ENCODE results near the gene EFCAB11. TPM values are rescaled to one million over a fixed set of nuclear protein-coding genes. Genes with fewer than 3 reads are reported as not detected.
A peak's percentile ranks its signal among the peaks of the same experiment; 100 is the strongest.

The EFCAB11 gene
- total RNA-seq, 5 donors from 2014 or later (not counting 1 experiment from before 2014, with no cell fraction given): 1.1 to 2.4 (median 1.5) TPM

DNA sequence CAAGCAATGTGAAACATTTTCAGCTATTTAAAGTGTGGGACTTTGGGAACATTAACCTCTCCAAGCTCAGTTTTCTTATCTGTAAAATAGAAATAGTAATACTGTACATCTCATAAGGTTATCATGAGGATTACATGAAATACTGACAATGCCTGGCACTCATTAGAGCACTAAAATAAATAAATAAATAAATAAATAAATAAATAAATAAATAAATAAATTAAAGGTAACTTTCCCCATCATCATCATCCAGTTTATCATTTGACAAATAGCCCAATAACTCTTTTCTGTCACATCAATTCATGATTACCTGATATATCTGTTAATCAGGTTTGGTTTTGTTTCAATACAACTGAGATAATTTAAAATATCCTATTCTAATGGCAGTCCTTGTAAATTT, 48.5 kb downstream of the EFCAB11 start:
- H3K9me3 ChIP-seq: no peaks in the 10 kb centered on the region
- CTCF ChIA-PET: interaction anchor here (0.5 to 1.2 kb wide), 2 partner anchors 7 to 884 kb away, joined by 3 read pairs; no protein-coding TSS in a partner anchor
- POLR2A ChIA-PET: no interaction called here
- Mint-ChIP-seq H3K36me3 (no peaks in the 10 kb centered on the region), H3K9me3 (no peaks in the 10 kb centered on the region), H3K27ac (no peak overlapping the region), H3K27me3 (peaks cover 0 to 28% of the 10 kb centered on the region in 2 donors), H3K4me1 (peaks cover 9 to 21% (median 17%) of the 10 kb centered on the region in 3 donors), H3K4me3 (no peak overlapping the region)
- ATAC-seq (replicated peaks in 1 of 4): no peak
- no peak for DNase-seq
- peaks cover 0 to 6% of the 10 kb centered on the region in 2 experiments for H3K4me1 ChIP-seq (ENCODE audit: control insufficient read depth in 1 of 2, extremely low read depth in 1 of 2, insufficient read depth in 2 of 2, low read length in 2 of 2)
- no peak overlapping the region for H3K27ac ChIP-seq (ENCODE audit: low read length)
- H3K4me3 ChIP-seq (ENCODE audit: control insufficient read depth in 1 of 2, extremely low read depth in 1 of 2, low read length in 1 of 2): no peak overlapping the region
- no peaks in the 10 kb centered on the region for H3K36me3 ChIP-seq (ENCODE audit: control insufficient read depth in 2 of 2, extremely low read depth in 1 of 2, insufficient read depth in 1 of 2, low read length in 1 of 2)
- H3K27me3 ChIP-seq (replicated peaks in 1 of 2; ENCODE audit: control insufficient read depth in 2 of 2, extremely low read depth in 1 of 2, insufficient read depth in 2 of 2, low read length in 1 of 2): no peaks in the 10 kb centered on the region

DNA sequence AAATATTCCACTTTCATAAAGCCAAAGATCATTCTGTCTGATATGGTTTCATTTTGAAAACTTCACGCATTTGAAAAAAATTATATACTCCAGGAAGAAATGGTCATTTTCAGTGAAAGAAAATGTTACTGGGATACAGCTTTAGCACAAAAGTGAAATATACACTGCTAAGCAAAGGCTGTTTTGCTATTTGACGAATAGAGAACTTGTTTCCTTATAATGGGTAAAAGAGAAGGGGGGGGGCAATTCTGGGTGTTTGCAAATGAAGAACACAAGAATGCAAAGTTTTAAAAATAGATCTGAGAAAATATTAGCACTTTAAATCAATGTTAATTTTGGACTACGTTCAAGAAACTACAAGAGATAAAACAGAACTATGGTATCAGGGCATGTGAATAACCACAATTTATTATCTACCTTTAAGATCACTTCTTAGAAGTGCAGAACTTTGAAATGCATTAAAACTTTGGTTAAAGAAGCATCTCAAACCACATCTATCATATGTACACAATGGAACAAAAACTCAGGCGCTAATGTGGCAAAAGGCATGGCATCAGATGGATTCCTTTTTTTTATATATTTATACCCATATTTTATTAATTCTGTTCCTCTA, 51.1 kb downstream of the EFCAB11 start:
- WGBS (ENCODE audit: insufficient coverage): 0% methylated on average over 1 of the region's 4 CpGs
- peak in 1 of 35 experiments; percentile 10 for DNase-seq

GRCh38 chr14:89902881-89903280, 51.6 kb downstream of the EFCAB11 start:
- CTCF ChIA-PET: interaction anchor here (0.6 to 0.9 kb wide), 2 partner anchors 12 to 1241 kb away, joined by 3 to 5 read pairs; no protein-coding TSS in a partner anchor
- WGBS (ENCODE audit: insufficient coverage): no CpG with 5 or more reads among the region's 4 CpGs
- no peak overlapping the region for H3K27ac Mint-ChIP-seq

More for the DNA sequence above, 51.1 kb downstream of the EFCAB11 start:
- H3K27ac Mint-ChIP-seq: no peak overlapping the region
- H3K9me3 Mint-ChIP-seq: no peaks in the 10 kb centered on the region
- Histone ChIP-seq H3K27ac (ENCODE audit: low read length) (no peak overlapping the region), H3K27me3 (replicated peaks in 1 of 2; ENCODE audit: control insufficient read depth in 2 of 2, extremely low read depth in 1 of 2, insufficient read depth in 2 of 2, low read length in 1 of 2) (no peaks in the 10 kb centered on the region), H3K4me1 (ENCODE audit: control insufficient read depth in 1 of 2, extremely low read depth in 1 of 2, insufficient read depth in 2 of 2, low read length in 2 of 2) (peaks cover 0 to 6% of the 10 kb centered on the region in 2 experiments), H3K9me3 (no peaks in the 10 kb centered on the region), H3K36me3 (ENCODE audit: control insufficient read depth in 2 of 2, extremely low read depth in 1 of 2, insufficient read depth in 1 of 2, low read length in 1 of 2) (no peaks in the 10 kb centered on the region), H3K4me3 (ENCODE audit: control insufficient read depth in 1 of 2, extremely low read depth in 1 of 2, low read length in 1 of 2) (no peak overlapping the region)
- POLR2A ChIA-PET: no interaction called here
- ATAC-seq (replicated peaks in 1 of 4): peak in 3 of 4 experiments; percentile 40 to 63 (median 61)
- no peaks in the 10 kb centered on the region for H3K36me3 Mint-ChIP-seq
- CTCF ChIA-PET: interaction anchor here in 1 of 2 donors (0.9 kb wide), 1 partner anchor 12 kb away, joined by 3 read pairs; no protein-coding TSS in a partner anchor
- peaks cover 0 to 21% of the 10 kb centered on the region in 2 donors for H3K27me3 Mint-ChIP-seq
- peak overlapping the region; percentile 29 to 46 (median 33) for H3K4me3 Mint-ChIP-seq
- peaks cover 9 to 23% (median 18%) of the 10 kb centered on the region in 3 donors for H3K4me1 Mint-ChIP-seq

GRCh38 chr14:89900802-89901201, 53.7 kb downstream of the EFCAB11 start:
- Histone ChIP-seq H3K4me3 (ENCODE audit: control insufficient read depth in 1 of 2, extremely low read depth in 1 of 2, low read length in 1 of 2) (no peak overlapping the region), H3K9me3 (no peaks in the 10 kb centered on the region), H3K4me1 (ENCODE audit: control insufficient read depth in 1 of 2, extremely low read depth in 1 of 2, insufficient read depth in 2 of 2, low read length in 2 of 2) (peaks cover 0 to 6% of the 10 kb centered on the region in 2 experiments), H3K27ac (ENCODE audit: low read length) (no peak overlapping the region), H3K27me3 (replicated peaks in 1 of 2; ENCODE audit: control insufficient read depth in 2 of 2, extremely low read depth in 1 of 2, insufficient read depth in 2 of 2, low read length in 1 of 2) (no peaks in the 10 kb centered on the region), H3K36me3 (ENCODE audit: control insufficient read depth in 2 of 2, extremely low read depth in 1 of 2, insufficient read depth in 1 of 2, low read length in 1 of 2) (no peaks in the 10 kb centered on the region)
- Mint-ChIP-seq H3K27me3 (peaks cover 0 to 21% of the 10 kb centered on the region in 2 donors), H3K4me1 (peaks cover 9 to 23% (median 18%) of the 10 kb centered on the region in 3 donors), H3K36me3 (no peaks in the 10 kb centered on the region), H3K9me3 (no peaks in the 10 kb centered on the region), H3K27ac (no peak overlapping the region), H3K4me3 (no peak overlapping the region)
- no peak for ATAC-seq (replicated peaks in 1 of 4)
- ChIA-PET CTCF (interaction anchor here in 1 of 2 donors (0.9 kb wide), 1 partner anchor 574 kb away, joined by 4 read pairs; no protein-coding TSS in a partner anchor), POLR2A (no interaction called here)
- WGBS (ENCODE audit: insufficient coverage): no CpG with 5 or more reads among the region's 4 CpGs
- no peak for DNase-seq

More at GRCh38 chr14:89902881-89903280, 51.6 kb downstream of the EFCAB11 start:
- H3K9me3 ChIP-seq: no peaks in the 10 kb centered on the region
- Mint-ChIP-seq H3K4me1 (peaks cover 9 to 23% (median 18%) of the 10 kb centered on the region in 3 donors), H3K4me3 (peak overlapping the region; percentile 29 to 46 (median 33)), H3K27me3 (peaks cover 0 to 21% of the 10 kb centered on the region in 2 donors), H3K36me3 (no peaks in the 10 kb centered on the region), H3K9me3 (no peaks in the 10 kb centered on the region)
- no peak overlapping the region for H3K4me3 ChIP-seq (ENCODE audit: control insufficient read depth in 1 of 2, extremely low read depth in 1 of 2, low read length in 1 of 2)
- H3K27ac ChIP-seq (ENCODE audit: low read length): no peak overlapping the region
- no peaks in the 10 kb centered on the region for H3K27me3 ChIP-seq (replicated peaks in 1 of 2; ENCODE audit: control insufficient read depth in 2 of 2, extremely low read depth in 1 of 2, insufficient read depth in 2 of 2, low read length in 1 of 2)
- POLR2A ChIA-PET: no interaction called here
- no peaks in the 10 kb centered on the region for H3K36me3 ChIP-seq (ENCODE audit: control insufficient read depth in 2 of 2, extremely low read depth in 1 of 2, insufficient read depth in 1 of 2, low read length in 1 of 2)
- no peak for DNase-seq
- no peak for ATAC-seq (replicated peaks in 1 of 4)
- H3K4me1 ChIP-seq (ENCODE audit: control insufficient read depth in 1 of 2, extremely low read depth in 1 of 2, insufficient read depth in 2 of 2, low read length in 2 of 2): peaks cover 0 to 6% of the 10 kb centered on the region in 2 experiments

DNA sequence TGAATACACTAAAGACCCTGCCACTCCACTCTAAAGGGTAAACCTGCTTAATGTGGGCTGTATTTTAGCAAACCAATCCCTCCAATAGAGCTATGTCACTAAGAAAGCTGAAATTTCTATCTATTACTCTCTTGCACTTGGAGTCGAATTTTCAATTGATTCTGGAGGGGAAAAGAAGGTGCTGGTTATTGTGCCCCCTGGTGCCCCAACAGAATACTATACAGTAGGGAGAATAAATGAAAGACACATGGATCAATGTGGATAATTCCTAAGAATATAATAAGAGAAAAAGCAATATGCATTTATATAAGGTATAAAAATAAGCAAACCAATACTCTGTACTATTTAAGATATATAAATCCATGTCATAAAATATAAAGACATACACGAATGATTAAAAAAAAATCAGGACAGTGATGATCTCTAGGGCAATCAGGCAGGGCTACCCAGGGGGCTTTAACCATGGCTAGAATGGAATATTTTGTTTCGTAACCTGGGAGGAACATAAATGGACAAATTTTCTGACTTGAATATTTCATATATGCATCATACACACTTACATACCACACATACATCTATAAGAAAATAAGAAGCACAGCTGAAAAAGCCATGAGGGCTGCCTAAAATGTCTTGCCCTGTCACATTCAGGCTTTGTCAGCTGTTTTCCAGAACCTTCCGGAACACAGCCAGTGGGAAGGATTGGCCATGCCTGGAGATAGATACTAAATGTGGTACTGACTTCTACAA, 54.4 kb downstream of the EFCAB11 start:
- ChIA-PET CTCF (interaction anchor here (0.5 to 1.0 kb wide), 5 partner anchors 574 to 873 kb away, joined by 3 to 4 read pairs (median 4); no protein-coding TSS in a partner anchor), POLR2A (no interaction called here)
- no peak overlapping the region for H3K4me3 ChIP-seq (ENCODE audit: control insufficient read depth in 1 of 2, extremely low read depth in 1 of 2, low read length in 1 of 2)
- peaks cover 9 to 23% (median 18%) of the 10 kb centered on the region in 3 donors for H3K4me1 Mint-ChIP-seq
- H3K4me1 ChIP-seq (ENCODE audit: control insufficient read depth in 1 of 2, extremely low read depth in 1 of 2, insufficient read depth in 2 of 2, low read length in 2 of 2): peaks cover 0 to 6% of the 10 kb centered on the region in 2 experiments
- DNase-seq: peak in 12 of 35 experiments; percentile 2 to 51 (median 10)
- H3K4me3 Mint-ChIP-seq: no peak overlapping the region
- H3K27me3 ChIP-seq (replicated peaks in 1 of 2; ENCODE audit: control insufficient read depth in 2 of 2, extremely low read depth in 1 of 2, insufficient read depth in 2 of 2, low read length in 1 of 2): no peaks in the 10 kb centered on the region
- no CpG with 5 or more reads among the region's 4 CpGs for WGBS (ENCODE audit: insufficient coverage)
- H3K9me3 ChIP-seq: no peaks in the 10 kb centered on the region
- no peak overlapping the region for H3K27ac Mint-ChIP-seq
- H3K27ac ChIP-seq (ENCODE audit: low read length): no peak overlapping the region
- no peaks in the 10 kb centered on the region for H3K9me3 Mint-ChIP-seq
- H3K27me3 Mint-ChIP-seq: peaks cover 0 to 17% of the 10 kb centered on the region in 2 donors
- no peaks in the 10 kb centered on the region for H3K36me3 Mint-ChIP-seq
- ATAC-seq (replicated peaks in 1 of 4): peak in 1 of 4 experiments; percentile 27
- H3K36me3 ChIP-seq (ENCODE audit: control insufficient read depth in 2 of 2, extremely low read depth in 1 of 2, insufficient read depth in 1 of 2, low read length in 1 of 2): no peaks in the 10 kb centered on the region

DNA sequence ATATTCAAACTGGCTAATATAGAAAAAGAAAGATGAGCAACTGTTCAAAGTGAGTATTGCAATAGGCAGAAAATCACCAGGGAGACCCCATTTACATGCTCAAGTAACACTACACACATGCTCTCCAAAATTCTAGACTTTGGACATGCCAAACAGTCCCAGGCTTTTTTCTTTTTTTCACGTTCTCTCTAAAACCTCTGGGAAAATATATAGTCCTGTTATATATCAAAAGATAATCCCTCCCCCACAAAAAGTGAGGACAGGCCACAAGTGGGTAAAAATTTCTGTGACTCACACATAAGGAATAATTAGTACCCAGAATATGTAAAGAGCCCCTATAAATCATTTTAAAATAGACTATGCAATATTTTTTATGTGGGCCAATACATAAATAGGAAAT, 55.2 kb downstream of the EFCAB11 start:
- no CpG with 5 or more reads among the region's 1 CpG for WGBS (ENCODE audit: insufficient coverage)

More for the DNA sequence above, 55.2 kb downstream of the EFCAB11 start:
- Mint-ChIP-seq H3K4me1 (peaks cover 9 to 20% (median 16%) of the 10 kb centered on the region in 3 donors), H3K9me3 (no peaks in the 10 kb centered on the region), H3K27me3 (peaks cover 0 to 17% of the 10 kb centered on the region in 2 donors), H3K27ac (no peak overlapping the region), H3K4me3 (no peak overlapping the region), H3K36me3 (no peaks in the 10 kb centered on the region)
- no peak overlapping the region for H3K4me3 ChIP-seq (ENCODE audit: control insufficient read depth in 1 of 2, extremely low read depth in 1 of 2, low read length in 1 of 2)
- no peak overlapping the region for H3K27ac ChIP-seq (ENCODE audit: low read length)
- H3K4me1 ChIP-seq (ENCODE audit: control insufficient read depth in 1 of 2, extremely low read depth in 1 of 2, insufficient read depth in 2 of 2, low read length in 2 of 2): peaks cover 0 to 6% of the 10 kb centered on the region in 2 experiments
- POLR2A ChIA-PET: no interaction called here
- H3K36me3 ChIP-seq (ENCODE audit: control insufficient read depth in 2 of 2, extremely low read depth in 1 of 2, insufficient read depth in 1 of 2, low read length in 1 of 2): no peaks in the 10 kb centered on the region
- DNase-seq: no peak
- H3K27me3 ChIP-seq (replicated peaks in 1 of 2; ENCODE audit: control insufficient read depth in 2 of 2, extremely low read depth in 1 of 2, insufficient read depth in 2 of 2, low read length in 1 of 2): no peaks in the 10 kb centered on the region
- ATAC-seq (replicated peaks in 1 of 4): no peak
- CTCF ChIA-PET: interaction anchor here in 1 of 2 donors (0.6 to 1.0 kb wide), 2 partner anchors 721 to 858 kb away, joined by 3 to 4 read pairs; no protein-coding TSS in a partner anchor
- H3K9me3 ChIP-seq: no peaks in the 10 kb centered on the region

Measured in T-cell (primary cell).